Lower lobe of right lung (tissue), 2 donors: ENCODE results near the gene GPM6B. TPM values are rescaled to one million over a fixed set of nuclear protein-coding genes. Genes with fewer than 3 reads are reported as not detected.
A peak's percentile ranks its signal among the peaks of the same experiment; 100 is the strongest.

Experiments used
- ATAC-seq, 2 donors: fragments of 200-7000 bp; cut with Tn5 transposase; one replicate each; pipeline ENCODE4 v1.9.1; 2020 to 2022; ENCODE audit warnings: mild to moderate bottlenecking in 2 of 2, moderate library complexity in 2 of 2
- DNase-seq: peaks from one replicate; pipeline ENCODE4 v3.0.0-alpha.2; 2020
- H3K27ac ChIP-seq: fragments of 200-600 bp; one replicate; pipeline ENCODE4 v1.8.0; 2022
- H3K27me3 ChIP-seq: fragments of 200-600 bp; one replicate; pipeline ENCODE4 v1.8.0; 2022; ENCODE audit warnings: low read depth
- H3K36me3 ChIP-seq: fragments of 200-600 bp; one replicate; pipeline ENCODE4 v1.8.0; 2022; ENCODE audit warnings: mild to moderate bottlenecking
- H3K4me1 ChIP-seq: fragments of 200-600 bp; one replicate; pipeline ENCODE4 v1.8.0; 2022
- H3K4me3 ChIP-seq: fragments of 200-600 bp; one replicate; pipeline ENCODE4 v1.8.0; 2022; ENCODE audit warnings: mild to moderate bottlenecking
- H3K9me3 ChIP-seq: fragments of 200-600 bp; one replicate; pipeline ENCODE4 v1.8.0; 2022
- CTCF ChIP-seq: fragments of 200-600 bp; IDR thresholded peaks from one replicate; pipeline ENCODE4 v1.8.0; 2022; ENCODE audit warnings: antibody characterized with exemption, mild to moderate bottlenecking
- intact Hi-C: fragments of 100-400 bp; cut with DNase I; formaldehyde crosslinking; loops from one replicate; pipeline ENCODE4 v1.11.0; 2022
- total RNA-seq: library from RNA; stranded (reverse); fragmentation: NEBNext Ultra II Directional; extraction: Animal tissue kit (Norgen Biotek cat#: 25700); gene quantifications from one replicate; pipeline ENCODE4 v1.2.1, GENCODE V29; 2021
- donor health status: DM: no; HTN: yes; CAD: no; lungs with severe emphysema.

The GPM6B gene
- total RNA-seq, 1 donor from 2014 or later, result 21.6 TPM

GRCh38 chrX:13759152-13759718 is 57.7 kb downstream of the GPM6B start:
- Histone ChIP-seq H3K27me3 (no peaks in the 10 kb centered on the region), H3K4me1 (peaks cover 23% of the 10 kb centered on the region), H3K36me3 (peaks cover 57% of the 10 kb centered on the region), H3K9me3 (no peaks in the 10 kb centered on the region), H3K27ac (no peak overlapping the region), H3K4me3 (no peak overlapping the region)
- DNase-seq, result no peak
- intact Hi-C loops, result no loop called here
- no peak for TF ChIP-seq CTCF
- no peak for ATAC-seq

GRCh38 chrX:13756381-13756780 is 60.5 kb downstream of the GPM6B start:
- intact Hi-C loops, result no loop called here
- H3K36me3 ChIP-seq, result peaks cover 60% of the 10 kb centered on the region

GRCh38 chrX:13755254-13755653 is 61.6 kb downstream of the GPM6B start:
- Histone ChIP-seq H3K4me3 (no peak overlapping the region), H3K9me3 (no peaks in the 10 kb centered on the region), H3K4me1 (no peaks in the 10 kb centered on the region), H3K27ac (no peak overlapping the region), H3K27me3 (no peaks in the 10 kb centered on the region), H3K36me3 (peaks cover 52% of the 10 kb centered on the region)
- ATAC-seq (peak in 1 of 2 donors; percentile 24), DNase-seq (no peak)
- no peak for TF ChIP-seq CTCF
- intact Hi-C loops, result no loop called here

More at GRCh38 chrX:13756381-13756780, 60.5 kb downstream of the GPM6B start:
- no peak overlapping the region for H3K27ac ChIP-seq
- no peak for ATAC-seq
- H3K4me1 ChIP-seq, result peaks cover 5% of the 10 kb centered on the region
- no peaks in the 10 kb centered on the region for H3K9me3 ChIP-seq
- H3K4me3 ChIP-seq, result no peak overlapping the region
- DNase-seq, result no peak
- no peak for TF ChIP-seq CTCF
- H3K27me3 ChIP-seq, result no peaks in the 10 kb centered on the region

GRCh38 chrX:13754765-13755164 is 62.1 kb downstream of the GPM6B start:
- Histone ChIP-seq H3K27me3 (no peaks in the 10 kb centered on the region), H3K9me3 (no peaks in the 10 kb centered on the region), H3K4me3 (no peak overlapping the region), H3K4me1 (no peaks in the 10 kb centered on the region), H3K36me3 (peaks cover 50% of the 10 kb centered on the region), H3K27ac (no peak overlapping the region)
- ATAC-seq (no peak), DNase-seq (no peak)
- no peak for TF ChIP-seq CTCF
- intact Hi-C loops, result no loop called here

- Histone ChIP-seq H3K4me3 (no peak overlapping the region), H3K27me3 (no peaks in the 10 kb centered on the region), H3K27ac (no peak overlapping the region), H3K9me3 (no peaks in the 10 kb centered on the region), H3K4me1 (no peaks in the 10 kb centered on the region), H3K36me3 (peaks cover 33% of the 10 kb centered on the region)
- ATAC-seq (no peak), DNase-seq (no peak)
- no peak for TF ChIP-seq CTCF
- intact Hi-C loops, result no loop called here
These were observed 64.2 kb downstream of the GPM6B start for GRCh38 chrX:13752646-13753045.
